ELF-1 (cell line): ENCODE data around the gene TMEM109.
A peak's percentile ranks its signal among the peaks of the same experiment; 100 is the strongest.

ENCODE experiments used
- DNase-seq: peaks from one replicate; pipeline ENCODE4 v3.0.0-alpha.2; 2016; ENCODE audit warnings: low read depth, low spot score

The TMEM109 gene

GRCh38 chr11:60925868-60926267, 11.9 kb downstream of the TMEM109 start:
- no peak for DNase-seq

GRCh38 chr11:60926500-60926899, 12.5 kb downstream of the TMEM109 start:
- no peak for DNase-seq

GRCh38 chr11:60927061-60927592, 13.2 kb downstream of the TMEM109 start:
- DNase-seq: no peak

- no peak for DNase-seq
Observed at GRCh38 chr11:60927600-60927999, 13.6 kb downstream of the TMEM109 start.

GRCh38 chr11:60928563-60929001, 14.6 kb downstream of the TMEM109 start:
- DNase-seq: no peak

- DNase-seq: no peak
Observed at GRCh38 chr11:60929764-60930163, 15.8 kb downstream of the TMEM109 start.

GRCh38 chr11:60930394-60930793, 16.4 kb downstream of the TMEM109 start:
- no peak for DNase-seq

GRCh38 chr11:60931917-60932316, 18.0 kb downstream of the TMEM109 start:
- DNase-seq: no peak

GRCh38 chr11:60932605-60933356, 18.8 kb downstream of the TMEM109 start:
- peak; percentile 85 for DNase-seq

- no peak for DNase-seq
Observed at GRCh38 chr11:60933416-60934123, 19.6 kb downstream of the TMEM109 start.

DNA sequence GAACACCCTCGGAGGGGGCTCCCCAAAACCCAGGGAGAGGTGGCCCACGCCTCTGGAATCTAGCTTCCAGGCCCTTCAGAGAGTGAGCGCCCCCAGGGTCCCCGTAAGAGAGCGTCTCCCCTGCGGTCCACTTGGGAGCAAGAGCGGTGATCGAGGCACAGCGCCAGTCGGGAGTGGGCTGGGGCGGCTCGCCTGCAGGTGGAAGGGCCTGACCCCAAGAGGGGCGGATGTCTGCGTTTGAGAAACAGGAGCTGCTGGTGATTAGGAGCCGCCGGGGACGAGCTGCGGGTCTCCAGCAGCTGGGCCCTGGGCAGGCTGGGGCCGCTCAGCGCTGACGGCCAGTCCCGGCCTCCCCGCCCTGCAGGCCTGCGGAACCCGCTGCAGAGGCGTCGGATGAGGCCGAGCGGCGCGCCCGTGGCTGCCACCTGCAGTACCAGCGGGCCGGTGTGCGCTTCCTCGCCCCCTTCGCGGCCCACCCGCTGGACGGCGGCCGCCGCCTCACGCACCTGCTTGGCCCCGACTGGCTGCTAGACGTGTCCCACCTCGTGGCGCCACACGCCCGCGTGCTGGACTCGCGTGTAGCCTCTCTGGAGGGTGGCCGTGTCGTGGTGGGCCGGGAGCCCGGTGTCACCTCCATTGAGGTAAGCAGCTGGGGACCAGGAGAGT, 20.3 kb downstream of the TMEM109 start:
- DNase-seq: no peak

DNA sequence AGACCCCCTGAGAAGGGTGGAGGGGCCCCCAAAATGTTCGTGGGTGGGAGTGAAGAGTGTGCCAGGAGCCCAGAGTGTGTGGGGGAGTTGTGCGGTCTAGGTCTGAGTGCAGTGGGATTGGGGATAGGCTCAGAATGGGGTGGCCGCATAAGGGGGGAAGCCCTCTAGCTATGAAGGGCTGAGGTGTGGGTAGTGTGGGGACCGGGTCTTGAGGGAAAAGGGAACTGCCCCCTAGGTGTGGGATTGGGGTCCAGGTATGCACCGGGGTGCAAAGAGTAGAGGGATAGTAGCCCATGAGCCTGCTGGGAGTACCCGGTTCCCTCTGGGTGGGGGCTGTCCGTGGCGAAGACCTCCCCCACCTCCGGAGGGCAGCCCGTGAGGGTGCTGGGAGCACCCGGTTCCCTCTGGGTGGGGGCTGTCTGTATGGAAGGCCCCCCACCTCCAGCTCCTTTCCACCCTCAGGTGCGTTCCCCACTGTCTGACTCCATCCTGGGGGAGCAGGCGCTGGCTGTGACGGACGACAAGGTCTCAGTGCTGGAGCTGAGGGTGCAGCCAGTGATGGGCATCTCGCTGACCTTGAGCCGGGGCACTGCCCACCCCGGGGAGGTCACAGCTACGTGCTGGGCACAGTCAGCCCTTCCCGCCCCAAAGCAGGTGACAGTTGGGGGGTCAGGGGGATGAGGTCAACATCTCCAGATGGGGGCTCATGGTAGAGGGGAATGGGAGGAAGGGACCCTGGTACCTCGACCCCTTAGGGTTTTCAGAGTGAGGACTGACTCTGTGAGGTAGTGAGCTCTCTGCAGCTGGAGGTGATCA, 21.0 kb downstream of the TMEM109 start:
- no peak for DNase-seq

- no peak for DNase-seq
Observed at GRCh38 chr11:60935676-60936442, 21.9 kb downstream of the TMEM109 start.

- DNase-seq: no peak
Observed at GRCh38 chr11:60936467-60937143, 22.6 kb downstream of the TMEM109 start.

GRCh38 chr11:60937144-60937527, 23.2 kb downstream of the TMEM109 start:
- DNase-seq: no peak

DNA sequence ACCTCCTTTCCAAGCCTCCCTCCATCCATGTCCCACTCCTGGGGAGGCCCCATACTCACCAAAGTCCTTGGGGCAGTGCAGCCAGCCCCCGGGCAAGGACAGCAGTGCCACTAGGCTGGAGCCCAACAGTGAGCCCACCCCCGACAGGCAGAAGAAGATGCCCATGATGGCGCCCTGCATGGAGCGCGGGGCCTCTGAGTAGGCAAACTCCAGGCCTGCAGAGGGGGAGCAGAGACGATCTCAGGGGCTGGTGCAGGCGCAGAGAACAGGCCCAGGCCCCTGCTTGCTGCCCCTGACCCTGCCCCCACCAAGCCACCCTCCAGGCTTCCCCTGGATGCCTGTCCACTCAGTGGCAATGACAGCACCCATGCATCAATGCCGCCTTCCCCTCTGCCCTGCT, 23.9 kb downstream of the TMEM109 start:
- DNase-seq: no peak

DNA sequence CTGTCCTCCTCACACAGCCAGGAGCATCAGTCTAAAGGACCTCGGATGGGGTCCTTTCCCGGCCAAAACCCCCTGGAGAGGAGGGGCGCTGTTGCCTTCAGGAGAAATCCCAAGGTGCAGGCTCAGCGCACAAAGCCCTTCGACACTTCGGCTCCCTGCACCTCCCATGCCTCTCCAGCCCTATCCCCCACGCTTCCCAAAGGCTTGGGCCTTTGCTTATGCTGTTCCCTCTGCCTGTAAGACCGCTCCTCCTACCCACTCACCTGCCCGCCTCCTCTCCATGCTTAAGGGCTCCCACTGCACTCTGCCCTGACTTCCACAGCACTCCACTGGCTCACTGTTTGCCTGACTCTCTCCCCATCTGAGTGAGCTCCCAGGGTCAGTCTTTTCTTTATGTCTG, 24.5 kb downstream of the TMEM109 start:
- DNase-seq: no peak

- DNase-seq: no peak
Observed at GRCh38 chr11:60939301-60939700, 25.3 kb downstream of the TMEM109 start.

- no peak for DNase-seq
Observed at GRCh38 chr11:60939855-60940254, 25.9 kb downstream of the TMEM109 start.
